HepG2 (cell line): ENCODE data around the gene UTP4. TPM values are rescaled to one million over a fixed set of nuclear protein-coding genes. Genes with fewer than 3 reads are reported as not detected.

Source experiments
- ATAC-seq: fragments of 200-7000 bp; cut with Tn5 transposase; 3 replicates; pipeline ENCODE4 v1.9.1; 2020; ENCODE audit warnings: mild to moderate bottlenecking, moderate library complexity
- BruUV-seq: library from RNA; stranded (reverse); fragments of 400-500 nt; replicated peaks from 2 replicates; lab custom pipeline; 2021; lab: Mats Ljungman, UMichigan
- CTCF ChIA-PET: fragments of 300-600 bp; formaldehyde crosslinking; extraction: SDS; loops from one replicate; lab custom pipeline; 2021; ENCODE audit warnings: low total read pairs, inconsistent platforms, low intra/inter-chr PET ratio; lab: Yijun Ruan, JAX
- POLR2A ChIA-PET: fragments of 350-600 bp; sonication (Branson Sonifier 250); formaldehyde crosslinking; loops from one replicate; lab custom pipeline; 2020; ENCODE audit warnings: antibody characterized with exemption, inconsistent platforms; lab: Yijun Ruan, JAX
- DNase-seq: peaks from one replicate; pipeline ENCODE4 v3.0.0-alpha.2; 2015; ENCODE audit warnings: low spot score
- FAIRE-seq: peaks from 3 replicates; lab custom pipeline; 2011; peaks lifted over from hg19 to GRCh38; lab: Jason Lieb, UNC
- H2AFZ ChIP-seq: one replicate; pipeline ENCODE4 v1.6.1; 2011; ENCODE audit warnings: low read length, inconsistent platforms
- H3K27ac ChIP-seq: fragments of 300-600 bp; 3 replicates; pipeline ENCODE4 v1.8.0; 2011; ENCODE audit warnings: mixed run types, mild to moderate bottlenecking, mixed read lengths, low read length, inconsistent platforms; ENCODE audit not compliant: insufficient read depth; ENCODE audit errors: extremely low read length
- H3K27me3 ChIP-seq, 2 experiments: fragments of 200-600 bp in 1 of 2; 2 replicates in 1 of 2; 3 replicates in 1 of 2; pipeline versions ENCODE4 v1.6.0 to v1.8.0; 2011; ENCODE audit warnings: low read length in 2 of 2, mild to moderate bottlenecking in 2 of 2, moderate library complexity in 2 of 2, inconsistent platforms in 1 of 2; ENCODE audit not compliant: insufficient read depth in 2 of 2, control insufficient read depth in 1 of 2
- H3K36me3 ChIP-seq, 2 experiments: fragments of 200-600 bp in 1 of 2; replicated peaks in 1 of 2; 2 replicates in 1 of 2; 3 replicates in 1 of 2; pipeline versions ENCODE4 v1.5.1 to v1.8.0; 2011; ENCODE audit warnings: low read length in 2 of 2, inconsistent platforms in 1 of 2; ENCODE audit not compliant: insufficient read depth in 2 of 2, control insufficient read depth in 1 of 2
- H3K4me1 ChIP-seq: 2 replicates; pipeline ENCODE4 v1.5.1; 2012; ENCODE audit warnings: low read length, inconsistent platforms; ENCODE audit not compliant: insufficient read depth
- H3K4me2 ChIP-seq: 2 replicates; pipeline ENCODE4 v1.6.0; 2011; ENCODE audit warnings: low read depth, low read length, inconsistent platforms
- H3K4me3 ChIP-seq, 3 experiments: fragments of 200-600 bp in 1 of 3; sonication (generic), shearing (Covaris generic) in 1 of 3; replicated peaks in 1 of 3; 2 replicates each; pipeline ENCODE4 v1.5.1; 2011 to 2016; ENCODE audit warnings: low read length in 3 of 3, inconsistent platforms in 2 of 3, low read depth in 2 of 3, mild to moderate bottlenecking in 2 of 3, control low read depth in 1 of 3, mixed read lengths in 1 of 3; ENCODE audit not compliant: insufficient read depth in 1 of 3
- H3K79me2 ChIP-seq: one replicate; pipeline ENCODE4 v1.6.1; 2011; ENCODE audit warnings: low read length, inconsistent platforms; ENCODE audit not compliant: insufficient read depth
- H3K9ac ChIP-seq: 2 replicates; pipeline ENCODE4 v1.6.0; 2011; ENCODE audit warnings: mild to moderate bottlenecking, low read depth, low read length, inconsistent platforms; ENCODE audit not compliant: insufficient read depth
- H3K9me3 ChIP-seq: 2 replicates; pipeline ENCODE4 v1.5.1; 2012; ENCODE audit warnings: mild to moderate bottlenecking, low read length
- H4K20me1 ChIP-seq: 2 replicates; pipeline ENCODE4 v1.6.0; 2011; ENCODE audit warnings: inconsistent platforms, mild to moderate bottlenecking, low read length, moderate library complexity; ENCODE audit not compliant: insufficient read depth
- CENPX ChIP-seq: sonication (generic); formaldehyde crosslinking; IDR thresholded peaks from 2 replicates; pipeline ENCODE4 v1.9.0; 2021; ENCODE audit warnings: mild to moderate bottlenecking, missing genetic modification reagents, moderate library complexity
- DR1 ChIP-seq: sonication (generic); formaldehyde crosslinking; IDR thresholded peaks from 2 replicates; pipeline ENCODE4 v1.8.0; 2021; ENCODE audit warnings: mild to moderate bottlenecking, missing genetic modification reagents, inconsistent platforms
- EP300 ChIP-seq, 3 experiments: sonication (generic) in 1 of 3; formaldehyde crosslinking in 1 of 3; IDR thresholded peaks; 2 replicates each; pipeline versions ENCODE4 v1.5.1 to v1.6.1; 2011 to 2020; ENCODE audit warnings: low read depth in 2 of 3, low read length in 2 of 3, borderline replicate concordance in 1 of 3, improper control_type of control experiment in 1 of 3, mild to moderate bottlenecking in 1 of 3, missing genetic modification reagents in 1 of 3, moderate library complexity in 1 of 3
- FOXA3 ChIP-seq: IDR thresholded peaks from 2 replicates; pipeline ENCODE4 v1.6.1; 2016; ENCODE audit warnings: missing genetic modification reagents, missing compliant biosample characterization
- GLMP ChIP-seq: sonication (generic); formaldehyde crosslinking; IDR thresholded peaks from 2 replicates; pipeline ENCODE4 v1.9.0; 2021; ENCODE audit warnings: missing genetic modification reagents, mild to moderate bottlenecking, borderline replicate concordance
- KDM4B ChIP-seq: sonication (generic); formaldehyde crosslinking; IDR thresholded peaks from 2 replicates; pipeline ENCODE4 v1.4.0; 2020; ENCODE audit warnings: missing genetic modification reagents
- KLF15 ChIP-seq: sonication (generic); formaldehyde crosslinking; IDR thresholded peaks from 2 replicates; pipeline ENCODE4 v1.8.1; 2023; ENCODE audit warnings: borderline replicate concordance, mild to moderate bottlenecking, inconsistent platforms, missing genetic modification reagents, mixed read lengths
- NFYB ChIP-seq: sonication (generic); formaldehyde crosslinking; IDR thresholded peaks from 2 replicates; pipeline ENCODE4 v1.4.0; 2020; ENCODE audit warnings: missing genetic modification reagents
- RARG ChIP-seq: sonication (generic); formaldehyde crosslinking; IDR thresholded peaks from 2 replicates; pipeline ENCODE4 v1.4.0; 2020; ENCODE audit warnings: low read depth, mild to moderate bottlenecking, missing genetic modification reagents
- RBFOX2 ChIP-seq: fragments of 200-400 bp; formaldehyde crosslinking; IDR thresholded peaks from 2 replicates; pipeline ENCODE4 v1.6.1; 2017; ENCODE audit warnings: low read depth, mild to moderate bottlenecking, low read length
- ZNF335 ChIP-seq: sonication (generic); formaldehyde crosslinking; IDR thresholded peaks from 2 replicates; pipeline ENCODE4 v1.4.0; 2020; ENCODE audit warnings: missing genetic modification reagents
- ZNF883 ChIP-seq: sonication (generic); formaldehyde crosslinking; IDR thresholded peaks from 2 replicates; pipeline ENCODE4 v1.5.1; 2020; ENCODE audit warnings: mild to moderate bottlenecking, missing genetic modification reagents; ENCODE audit errors: not compliant biosample characterization
- WGBS: methylation state at CpG from one replicate; pipeline ENCODE4 v1.1.6; 2017; ENCODE audit warnings: low lambda C conversion rate; 5-methylcytosine and 5-hydroxymethylcytosine counted together
- in situ Hi-C: cut with HindIII; loops from 2 replicates; pipeline ENCODE4 v1.10.0; 2017; ENCODE audit warnings: low pct_unique_long_range_greater_than_20kb; ENCODE audit not compliant: extremely low pct_ligation_motif_present
- intact Hi-C: fragments of 100-400 bp; cut with micrococcal nuclease; formaldehyde crosslinking; loops from one replicate; pipeline ENCODE4 v1.10.0; 2022; ENCODE audit not compliant: unreplicated experiment
- polyA plus RNA-seq, 8 experiments: library from polyadenylated mRNA; depleted of rRNA in 3 of 8; stranded (reverse) in 7 of 8; unstranded in 1 of 8; fragments of >200 nt; fragmentation: Illumina TruSeq in 4 of 8; extraction: Trizol in 4 of 8; gene quantifications; 2 replicates each; pipeline versions ENCODE4 v1.2.1 to v1.2.3, GENCODE V29; 2011 to 2016; ENCODE audit warnings: low read depth in 4 of 8, missing spikeins in 1 of 8, mixed read lengths in 1 of 8; ENCODE audit not compliant: insufficient read depth in 1 of 8
- total RNA-seq, 5 experiments: library from RNA; depleted of rRNA; stranded (reverse); fragments of >200 nt; fragmentation: Illumina TruSeq; extraction: Trizol; gene quantifications; 2 replicates each; pipeline ENCODE4 v1.2.3, GENCODE V29; 2016; ENCODE audit warnings: low read depth in 1 of 5
- TF ChIP-seq, protein P1 (sequence below): sonication (generic); formaldehyde crosslinking; IDR thresholded peaks from 2 replicates; pipeline ENCODE4 v1.9.0; 2021; ENCODE audit warnings: missing genetic modification reagents, mild to moderate bottlenecking, borderline replicate concordance
- TF ChIP-seq, protein P2 (sequence below): sonication (generic); formaldehyde crosslinking; IDR thresholded peaks from 2 replicates; pipeline ENCODE4 v1.4.0; 2020; ENCODE audit warnings: low read depth, missing genetic modification reagents

UTP4 gene
- total and polyA plus RNA-seq, 2 of the 13 experiments (the other 11 are each of a cell fraction or from before 2014, with no cell fraction given), result 30.0 to 85.8 TPM

- TF ChIP-seq, protein P1, sequence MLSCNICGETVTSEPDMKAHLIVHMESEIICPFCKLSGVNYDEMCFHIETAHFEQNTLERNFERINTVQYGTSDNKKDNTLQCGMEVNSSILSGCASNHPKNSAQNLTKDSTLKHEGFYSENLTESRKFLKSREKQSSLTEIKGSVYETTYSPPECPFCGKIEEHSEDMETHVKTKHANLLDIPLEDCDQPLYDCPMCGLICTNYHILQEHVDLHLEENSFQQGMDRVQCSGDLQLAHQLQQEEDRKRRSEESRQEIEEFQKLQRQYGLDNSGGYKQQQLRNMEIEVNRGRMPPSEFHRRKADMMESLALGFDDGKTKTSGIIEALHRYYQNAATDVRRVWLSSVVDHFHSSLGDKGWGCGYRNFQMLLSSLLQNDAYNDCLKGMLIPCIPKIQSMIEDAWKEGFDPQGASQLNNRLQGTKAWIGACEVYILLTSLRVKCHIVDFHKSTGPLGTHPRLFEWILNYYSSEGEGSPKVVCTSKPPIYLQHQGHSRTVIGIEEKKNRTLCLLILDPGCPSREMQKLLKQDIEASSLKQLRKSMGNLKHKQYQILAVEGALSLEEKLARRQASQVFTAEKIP (CRISPR knock-in tag), result no peak
- no peak for TF ChIP-seq FOXA3 (CRISPR knock-in tag)
- no peak for TF ChIP-seq KLF15
- no peak for TF ChIP-seq NFYB (CRISPR knock-in tag)
- TF ChIP-seq ZNF335 (CRISPR knock-in tag), result no peak
These were observed 34.8 kb downstream of the UTP4 start (continued) for GRCh38 chr16:69166946-69167930.

DNA sequence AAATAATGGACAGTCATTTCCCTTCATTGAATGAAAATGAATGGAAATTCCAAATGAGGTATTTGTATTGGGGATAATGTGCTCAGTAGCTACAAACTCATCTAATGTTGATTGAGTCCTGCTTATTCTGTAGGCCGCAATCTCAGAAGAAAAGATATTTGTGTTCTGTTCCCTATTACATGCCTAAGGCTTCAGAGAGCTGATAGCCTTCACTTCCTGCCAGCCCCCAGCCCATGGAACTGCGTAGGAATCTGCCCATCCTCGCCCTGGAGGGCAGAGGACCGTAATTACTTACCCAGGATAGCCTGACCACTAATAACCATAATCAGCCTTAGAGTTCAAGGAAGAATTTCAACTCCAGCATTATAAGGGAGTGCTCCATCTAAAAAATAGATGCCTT is 36.6 kb downstream of the UTP4 start:
- no peaks in the 10 kb centered on the region for H3K79me2 ChIP-seq
- no peak for DNase-seq
- ChIA-PET POLR2A (interaction anchor here (1.5 kb wide), 1 partner anchor 53 kb away, joined by 3 read pairs; no protein-coding TSS in a partner anchor), CTCF (no interaction called here)
- no peak for ATAC-seq
- H3K27ac ChIP-seq, result no peak overlapping the region
- no TSS peak for BruUV-seq
- no peak overlapping the region for H3K4me3 ChIP-seq
- no peak for FAIRE-seq
- in situ Hi-C loops (no loop called here), intact Hi-C loops (no loop called here)
- no peaks in the 10 kb centered on the region for H3K27me3 ChIP-seq
- no peaks in the 10 kb centered on the region for H3K9me3 ChIP-seq
- peaks cover 24 to 60% of the 10 kb centered on the region in 2 experiments for H3K36me3 ChIP-seq
- H3K4me2 ChIP-seq, result no peak overlapping the region
- no peaks in the 10 kb centered on the region for H4K20me1 ChIP-seq
- H3K9ac ChIP-seq, result no peak overlapping the region
- no peaks in the 10 kb centered on the region for H3K4me1 ChIP-seq
- 97% methylated on average over 4 of the region's 4 CpGs for WGBS
- no peak overlapping the region for H2AFZ ChIP-seq
- TF ChIP-seq DR1 (CRISPR knock-in tag) (no peak), EP300 (IDR thresholded peaks at IDR 0.05; ENCODE audit: low read depth in 2 of 2, low read length in 2 of 2) (no peak), EP300 (CRISPR knock-in tag; IDR thresholded peaks at IDR 0.05; ENCODE audit: borderline replicate concordance) (no peak), GLMP (CRISPR knock-in tag) (no peak), CENPX (CRISPR knock-in tag) (no peak), ZNF883 (CRISPR knock-in tag) (no peak), RARG (CRISPR knock-in tag) (no peak), KDM4B (CRISPR knock-in tag) (no peak), RBFOX2 (no peak)
- TF ChIP-seq, protein P2, sequence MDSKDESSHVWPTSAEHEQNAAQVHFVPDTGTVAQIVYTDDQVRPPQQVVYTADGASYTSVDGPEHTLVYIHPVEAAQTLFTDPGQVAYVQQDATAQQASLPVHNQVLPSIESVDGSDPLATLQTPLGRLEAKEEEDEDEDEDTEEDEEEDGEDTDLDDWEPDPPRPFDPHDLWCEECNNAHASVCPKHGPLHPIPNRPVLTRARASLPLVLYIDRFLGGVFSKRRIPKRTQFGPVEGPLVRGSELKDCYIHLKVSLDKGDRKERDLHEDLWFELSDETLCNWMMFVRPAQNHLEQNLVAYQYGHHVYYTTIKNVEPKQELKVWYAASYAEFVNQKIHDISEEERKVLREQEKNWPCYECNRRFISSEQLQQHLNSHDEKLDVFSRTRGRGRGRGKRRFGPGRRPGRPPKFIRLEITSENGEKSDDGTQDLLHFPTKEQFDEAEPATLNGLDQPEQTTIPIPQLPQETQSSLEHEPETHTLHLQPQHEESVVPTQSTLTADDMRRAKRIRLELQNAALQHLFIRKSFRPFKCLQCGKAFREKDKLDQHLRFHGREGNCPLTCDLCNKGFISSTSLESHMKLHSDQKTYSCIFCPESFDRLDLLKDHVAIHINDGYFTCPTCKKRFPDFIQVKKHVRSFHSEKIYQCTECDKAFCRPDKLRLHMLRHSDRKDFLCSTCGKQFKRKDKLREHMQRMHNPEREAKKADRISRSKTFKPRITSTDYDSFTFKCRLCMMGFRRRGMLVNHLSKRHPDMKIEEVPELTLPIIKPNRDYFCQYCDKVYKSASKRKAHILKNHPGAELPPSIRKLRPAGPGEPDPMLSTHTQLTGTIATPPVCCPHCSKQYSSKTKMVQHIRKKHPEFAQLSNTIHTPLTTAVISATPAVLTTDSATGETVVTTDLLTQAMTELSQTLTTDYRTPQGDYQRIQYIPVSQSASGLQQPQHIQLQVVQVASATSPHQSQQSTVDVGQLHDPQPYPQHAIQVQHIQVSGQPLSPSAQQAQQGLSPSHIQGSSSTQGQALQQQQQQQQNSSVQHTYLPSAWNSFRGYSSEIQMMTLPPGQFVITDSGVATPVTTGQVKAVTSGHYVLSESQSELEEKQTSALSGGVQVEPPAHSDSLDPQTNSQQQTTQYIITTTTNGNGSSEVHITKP (CRISPR knock-in tag), result no peak
